GM18909 (cell line): ENCODE results near the gene LIPE.

Experiments
- ATAC-seq: cut with Tn5 transposase; IDR thresholded peaks from one replicate; pipeline ENCODE4 v1.9.1; 2021; ENCODE audit warnings: mild to moderate bottlenecking; ENCODE audit not compliant: unreplicated experiment, poor library complexity

Gene LIPE

GRCh38 chr19:42388851-42389489 is 38.2 kb downstream of the LIPE start:
- ATAC-seq, result no peak

DNA sequence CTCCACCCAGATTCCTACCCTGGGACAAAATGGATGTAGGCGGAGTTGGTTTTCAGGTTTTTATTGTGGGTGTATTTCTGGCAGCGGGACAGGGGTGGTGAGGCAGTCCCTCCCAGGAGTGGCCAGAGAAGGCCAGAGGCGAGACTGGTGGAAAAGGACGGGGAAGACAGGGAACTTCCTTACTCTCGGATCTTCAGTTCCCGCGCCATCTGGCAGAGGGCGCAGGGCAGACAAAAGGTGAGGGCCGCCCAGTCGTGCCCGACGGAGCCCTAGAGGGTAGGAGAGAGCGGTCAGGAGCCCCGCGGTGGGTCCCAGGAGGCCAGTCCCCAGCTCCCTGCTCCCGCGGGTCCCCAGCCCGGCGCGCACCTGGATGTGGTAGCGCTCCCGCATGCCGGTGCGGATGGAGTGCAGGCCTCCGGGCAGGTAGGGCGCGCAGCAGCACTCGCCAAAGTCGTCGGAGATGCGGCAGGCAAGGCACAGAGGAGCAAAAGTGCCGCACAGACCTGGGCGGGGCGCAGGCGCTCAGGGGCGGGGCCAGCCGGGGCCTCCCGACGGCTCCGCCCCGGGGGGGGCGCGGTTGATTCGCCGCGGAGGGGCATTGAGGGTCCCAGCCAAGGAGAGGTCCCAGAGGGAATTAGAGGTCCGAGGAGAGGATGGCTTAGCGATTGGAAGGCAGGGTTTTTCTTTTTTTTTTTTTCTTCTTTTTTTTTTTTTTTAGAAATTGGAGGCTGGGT is 40.0 kb downstream of the LIPE start:
- ATAC-seq, result no peak

DNA sequence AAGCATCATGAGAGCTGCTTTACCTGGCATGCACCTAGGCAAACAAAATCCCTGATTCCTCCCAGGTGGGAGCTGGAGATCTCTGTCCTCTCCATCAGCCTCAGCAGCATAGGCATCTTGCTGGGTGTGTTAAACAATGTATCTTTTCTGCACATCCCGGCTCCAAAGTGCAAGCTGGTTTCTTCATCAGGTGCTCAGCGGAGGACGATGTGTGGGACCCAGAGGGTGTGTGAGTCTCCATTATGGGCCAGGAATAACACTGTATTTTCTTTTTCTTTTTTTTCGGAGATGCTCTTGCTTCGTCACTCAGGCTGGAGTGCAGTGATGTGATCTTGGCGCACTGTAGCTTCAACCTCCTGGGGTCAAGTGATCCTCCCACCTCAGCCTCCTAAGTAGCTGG is 47.0 kb downstream of the LIPE start:
- no peak for ATAC-seq

- no peak for ATAC-seq
Observed at GRCh38 chr19:42378225-42379215, 48.7 kb downstream of the LIPE start.

DNA sequence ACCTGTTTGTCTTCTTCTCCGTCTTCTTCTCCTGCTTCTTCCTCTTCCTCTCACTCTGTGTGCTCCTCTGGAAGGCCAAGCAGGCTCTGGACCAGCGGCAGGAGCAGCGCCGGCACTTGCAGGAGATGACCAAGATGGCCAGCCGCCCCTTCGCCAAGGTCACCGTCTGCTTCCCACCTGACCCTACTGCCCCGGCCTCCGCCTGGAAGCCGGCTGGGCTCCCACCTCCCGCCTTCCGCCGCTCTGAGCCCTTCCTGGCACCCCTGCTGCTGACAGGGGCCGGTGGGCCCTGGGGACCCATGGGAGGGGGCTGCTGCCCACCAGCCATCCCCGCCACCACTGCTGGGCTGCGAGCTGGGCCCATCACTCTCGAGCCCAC is 51.0 kb downstream of the LIPE start:
- ATAC-seq, result no peak

GRCh38 chr19:42375415-42376176 is 51.6 kb downstream of the LIPE start:
- no peak for ATAC-seq

GRCh38 chr19:42374826-42375376 is 52.3 kb downstream of the LIPE start:
- no peak for ATAC-seq

- no peak for ATAC-seq
Observed at GRCh38 chr19:42370626-42371175, 56.5 kb downstream of the LIPE start.

DNA sequence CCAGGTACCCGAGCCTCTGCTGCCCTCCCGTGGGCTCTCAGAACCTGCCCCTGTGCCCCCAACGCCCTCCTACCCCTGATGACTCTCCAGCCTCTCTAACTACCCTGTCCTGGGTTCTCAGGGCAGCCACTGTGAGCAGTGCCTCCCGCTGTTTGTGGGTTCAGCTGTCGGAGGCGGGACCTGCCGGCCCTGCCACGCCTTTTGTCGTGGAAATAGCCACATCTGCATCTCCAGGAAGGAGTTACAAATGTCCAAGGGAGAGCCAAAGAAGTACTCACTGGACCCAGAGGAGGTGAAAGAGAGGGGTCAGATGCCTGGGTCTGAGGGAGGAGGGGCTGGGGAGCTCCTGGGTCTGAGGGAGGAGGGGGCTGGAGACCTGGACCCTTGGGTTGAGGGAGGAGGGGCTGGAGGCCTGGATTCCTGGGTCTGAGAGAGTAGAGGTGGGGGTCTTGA is 57.1 kb downstream of the LIPE start:
- ATAC-seq, result no peak

GRCh38 chr19:42369433-42370067 is 57.6 kb downstream of the LIPE start:
- no peak for ATAC-seq

DNA sequence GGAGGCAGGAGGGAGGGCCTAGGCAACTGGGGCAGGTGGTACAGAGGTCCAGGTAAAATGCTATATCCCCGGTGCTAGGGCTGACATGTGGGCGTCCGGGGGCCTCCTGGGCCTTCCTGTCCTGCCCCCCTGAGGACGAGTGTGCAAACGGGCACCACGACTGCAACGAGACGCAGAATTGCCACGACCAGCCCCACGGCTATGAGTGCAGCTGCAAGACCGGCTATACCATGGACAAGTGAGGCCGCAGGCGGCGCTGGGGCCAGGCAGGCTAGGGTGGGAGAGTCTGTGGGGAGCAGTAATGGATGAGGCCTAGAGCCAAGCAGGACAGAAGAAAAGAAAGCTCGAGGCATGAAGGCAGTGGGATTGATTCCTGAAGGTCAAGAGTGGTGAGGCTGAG is 58.4 kb downstream of the LIPE start:
- no peak for ATAC-seq

DNA sequence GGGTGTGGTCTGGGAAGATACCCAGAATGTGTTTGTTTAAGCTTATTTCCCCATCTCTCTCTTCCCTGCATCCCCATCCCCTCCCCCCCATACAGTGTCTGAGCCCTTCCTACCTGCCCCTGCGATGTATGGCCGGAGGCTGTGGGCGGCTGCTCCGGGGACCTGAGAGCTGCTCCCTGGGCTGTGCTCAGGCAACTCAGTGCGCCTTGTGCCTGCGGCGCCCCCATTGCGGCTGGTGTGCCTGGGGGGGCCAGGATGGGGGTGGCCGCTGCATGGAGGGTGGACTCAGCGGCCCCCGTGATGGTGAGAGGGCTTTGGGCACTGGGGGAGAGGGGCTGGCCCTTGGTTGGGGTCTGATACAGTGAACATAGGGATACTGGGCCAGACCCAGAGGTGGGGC is 58.8 kb downstream of the LIPE start:
- no peak for ATAC-seq

- no peak for ATAC-seq
Observed at GRCh38 chr19:42367929-42368328, 59.3 kb downstream of the LIPE start.

DNA sequence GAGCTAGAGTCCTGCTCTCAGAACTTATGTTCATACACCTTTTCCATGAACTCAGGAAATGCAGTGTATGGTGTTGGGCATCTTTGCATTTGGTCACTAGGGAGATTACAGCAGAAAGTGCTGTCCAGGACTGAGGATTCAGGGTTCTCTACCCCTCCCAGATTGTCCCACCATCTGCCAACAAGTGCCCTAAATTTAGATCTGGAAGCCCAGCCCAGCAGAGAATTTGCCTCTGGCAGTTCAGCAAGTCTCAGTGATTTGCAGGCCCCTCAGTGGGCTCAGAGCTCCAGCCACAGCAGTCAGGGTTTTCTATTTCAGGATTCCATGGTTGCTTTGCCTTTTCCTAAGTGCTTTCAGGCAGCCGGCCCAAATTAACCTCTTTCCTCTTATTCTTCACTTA is 60.5 kb downstream of the LIPE start:
- ATAC-seq, result no peak

DNA sequence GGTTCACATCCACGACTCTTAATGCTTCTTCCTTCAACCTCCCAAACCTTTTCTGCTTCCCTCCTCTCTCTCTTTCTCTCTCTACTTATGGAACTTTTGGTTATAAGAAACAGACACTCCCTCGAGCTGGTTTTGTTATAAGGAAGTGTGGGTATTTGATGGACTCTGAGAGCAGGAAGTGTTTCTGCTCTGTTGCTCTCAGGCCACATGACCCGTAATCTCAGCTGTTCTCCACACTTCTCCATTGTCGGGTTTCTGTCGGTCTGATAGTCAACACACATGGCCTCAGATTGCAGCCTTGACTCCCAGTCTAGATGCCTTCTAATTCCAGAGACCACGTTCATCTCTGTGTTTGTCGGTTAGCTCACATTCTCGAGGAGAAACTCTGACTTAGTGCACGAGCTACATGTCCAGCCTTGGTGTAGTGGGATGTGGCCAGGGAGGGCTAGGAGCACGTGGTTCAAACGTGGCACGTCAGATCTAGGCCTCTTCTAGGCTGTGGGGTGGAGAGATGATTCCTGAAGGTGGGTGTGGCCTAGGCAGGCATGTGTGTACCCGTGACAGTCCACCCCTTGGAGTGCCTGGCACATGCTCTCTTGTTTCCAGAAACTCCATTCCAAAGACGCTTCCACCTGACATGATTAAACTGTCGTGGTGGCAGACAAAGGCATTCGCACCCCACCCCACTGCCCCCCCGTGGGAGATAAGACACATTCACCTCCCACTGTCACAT is 63.4 kb downstream of the LIPE start:
- ATAC-seq, result no peak

DNA sequence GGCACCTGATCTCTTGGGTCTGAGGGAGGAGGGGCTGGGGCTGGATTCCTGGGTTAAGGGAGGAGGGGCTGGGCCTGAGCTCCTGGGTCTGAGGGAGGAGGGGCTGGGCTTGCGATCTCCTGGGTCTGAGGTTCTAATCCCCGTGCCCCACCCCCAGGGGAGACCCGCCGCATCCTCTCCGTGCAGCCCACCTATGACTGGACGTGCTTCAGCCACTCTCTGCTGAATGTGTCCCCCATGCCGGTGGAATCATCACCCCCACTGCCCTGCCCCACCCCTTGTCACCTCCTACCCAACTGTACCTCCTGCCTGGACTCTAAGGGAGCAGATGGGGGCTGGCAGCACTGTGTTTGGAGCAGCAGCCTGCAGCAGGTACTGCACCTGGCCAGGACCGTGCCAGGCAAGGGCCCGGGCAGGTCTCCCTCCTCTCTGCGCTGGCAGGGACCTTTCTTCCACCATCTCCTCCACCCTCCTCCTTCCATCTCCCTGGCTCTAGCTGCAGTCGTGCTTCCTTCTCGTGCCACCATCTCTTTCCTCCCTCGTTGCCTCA is 64.2 kb downstream of the LIPE start:
- no peak for ATAC-seq

GRCh38 chr19:42362342-42362741 is 64.8 kb downstream of the LIPE start:
- ATAC-seq, result no peak

DNA sequence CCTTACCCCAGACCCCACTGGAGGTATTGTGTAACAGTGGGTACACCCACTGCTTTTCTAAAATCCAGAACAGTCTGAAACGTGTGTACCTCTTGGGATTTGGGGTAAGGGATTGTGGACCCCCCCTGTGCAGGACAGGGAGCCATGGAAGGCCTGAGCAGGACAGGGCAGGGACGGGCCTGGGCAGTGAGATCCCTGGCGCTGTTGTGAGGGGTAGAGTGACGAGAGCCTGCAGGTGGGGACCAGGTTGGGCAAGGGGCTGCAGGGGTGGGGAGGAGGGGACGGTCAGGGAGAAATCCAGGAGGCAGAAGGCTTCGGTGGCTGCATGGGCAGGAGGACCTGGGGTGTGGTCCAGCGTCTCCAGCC is 65.7 kb downstream of the LIPE start:
- no peak for ATAC-seq
